Sigmoid colon (tissue), 7 donors: ENCODE measurements around the gene DGCR2. TPM values are rescaled to one million over a fixed set of nuclear protein-coding genes. Genes with fewer than 3 reads are reported as not detected.
A peak's percentile ranks its signal among the peaks of the same experiment; 100 is the strongest.
"Not testable (repeated sequence)": the region's sequence is repeated elsewhere in the genome, so short reads cannot be mapped to it uniquely, and the experiment has no call there.

Experiments
- DNase-seq: peaks from one replicate; pipeline ENCODE4 v3.0.0-alpha.2; 2019
- H3K27ac ChIP-seq, 4 donors: fragments of 200-600 bp; sonication (generic); one replicate each; pipeline ENCODE4 v1.5.1; 2016 to 2019; ENCODE audit warnings: mild to moderate bottlenecking in 1 of 4
- H3K27me3 ChIP-seq, 3 donors: fragments of 200-600 bp; sonication (generic); one replicate each; pipeline ENCODE4 v1.5.1; 2019; ENCODE audit warnings: mild to moderate bottlenecking in 1 of 3
- H3K36me3 ChIP-seq, 4 donors: fragments of 200-600 bp; sonication (generic); one replicate each; pipeline ENCODE4 v1.5.1; 2016 to 2019
- H3K4me1 ChIP-seq, 4 donors: fragments of 200-600 bp; sonication (generic); one replicate each; pipeline ENCODE4 v1.5.1; 2017 to 2019
- H3K4me3 ChIP-seq, 4 donors: fragments of 200-600 bp; sonication (generic); one replicate each; pipeline ENCODE4 v1.5.1; 2017 to 2019; ENCODE audit warnings: mild to moderate bottlenecking in 2 of 4, moderate library complexity in 1 of 4
- H3K9me3 ChIP-seq, 4 donors: fragments of 200-600 bp in 3 of 4; sonication (generic) in 3 of 4; one replicate each; pipeline versions ENCODE4 v1.5.1 to v1.6.1; 2013 to 2019
- EP300 ChIP-seq, 4 donors: sonication (generic); formaldehyde crosslinking; IDR thresholded peaks; one replicate each; pipeline ENCODE4 v1.6.1; 2017; ENCODE audit warnings: antibody characterized with exemption in 4 of 4
- POLR2A ChIP-seq, 2 donors: fragments of 450-650 bp; IDR thresholded peaks; one replicate each; pipeline ENCODE4 v1.6.1; 2016; ENCODE audit warnings: antibody characterized with exemption in 2 of 2, mild to moderate bottlenecking in 2 of 2, moderate library complexity in 2 of 2
- POLR2AphosphoS5 ChIP-seq, 4 donors: sonication (generic); formaldehyde crosslinking; IDR thresholded peaks; one replicate each; pipeline ENCODE4 v1.6.1; 2017; ENCODE audit warnings: antibody characterized with exemption in 4 of 4
- WGBS, 2 donors: extraction: QIAGEN DNeasy Blood & Tissue Kit; methylation state at CpG; one replicate each; pipeline ENCODE4 v1.1.7; 2013; 5-methylcytosine and 5-hydroxymethylcytosine counted together
- intact Hi-C: fragments of 100-400 bp; cut with DNase I; formaldehyde crosslinking; loops from one replicate; pipeline ENCODE4 v1.15.1; 2023
- polyA plus RNA-seq, 3 donors: library from polyadenylated mRNA; stranded (reverse); fragments of 200-250 nt; gene quantifications; one replicate each; pipeline ENCODE4 v1.2.3, GENCODE V29; 2013
- total RNA-seq, 4 donors: library from RNA; depleted of rRNA; stranded (reverse); fragments of >200 nt; gene quantifications; one replicate each; pipeline ENCODE4 v1.1.0, GENCODE V29; 2016
- TF ChIP-seq, protein P1 (sequence below), 4 experiments: fragments of 450-650 bp in 3 of 4; fragments of 200-600 bp in 1 of 4; IDR thresholded peaks; one replicate each; pipeline ENCODE4 v1.5.1; 2016 to 2019; ENCODE audit warnings: antibody characterized with exemption in 4 of 4, mild to moderate bottlenecking in 3 of 4, moderate library complexity in 2 of 4
- donor health status: healthy with polysubstance abuse.
- donor health status: Bipolar disorder and iron deficiency.
- donor health status: healthy.

DGCR2 gene
- total and polyA plus RNA-seq, 7 donors = 7.2 to 68.7 (median 31.5) TPM

DNA sequence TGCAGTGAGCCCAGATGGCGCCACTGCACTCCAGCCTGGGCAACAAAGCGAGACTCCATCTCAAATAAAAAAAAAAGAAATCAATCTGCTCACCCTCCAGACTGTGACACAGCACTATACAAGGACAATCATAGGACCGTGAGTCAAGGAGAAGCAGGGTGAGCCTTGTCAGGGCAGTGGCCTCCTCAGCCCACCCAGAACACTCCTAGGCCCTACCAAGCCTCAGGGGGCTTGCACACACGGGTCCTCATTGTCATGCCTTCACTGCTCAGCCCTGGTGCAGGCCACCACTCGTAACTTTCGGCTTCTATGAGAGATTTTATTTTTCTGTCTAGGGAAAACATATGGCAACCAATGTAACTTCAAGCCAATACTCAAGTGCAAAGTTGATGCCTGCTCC, 35.8 kb downstream of the DGCR2 start:
- no peaks in the 10 kb centered on the region for H3K9me3 ChIP-seq
- TF ChIP-seq EP300 (IDR thresholded peaks at IDR 0.05) (no peak), POLR2A (IDR thresholded peaks at IDR 0.05) (no peak), POLR2AphosphoS5 (IDR thresholded peaks at IDR 0.05) (no peak)
- TF ChIP-seq, protein P1, sequence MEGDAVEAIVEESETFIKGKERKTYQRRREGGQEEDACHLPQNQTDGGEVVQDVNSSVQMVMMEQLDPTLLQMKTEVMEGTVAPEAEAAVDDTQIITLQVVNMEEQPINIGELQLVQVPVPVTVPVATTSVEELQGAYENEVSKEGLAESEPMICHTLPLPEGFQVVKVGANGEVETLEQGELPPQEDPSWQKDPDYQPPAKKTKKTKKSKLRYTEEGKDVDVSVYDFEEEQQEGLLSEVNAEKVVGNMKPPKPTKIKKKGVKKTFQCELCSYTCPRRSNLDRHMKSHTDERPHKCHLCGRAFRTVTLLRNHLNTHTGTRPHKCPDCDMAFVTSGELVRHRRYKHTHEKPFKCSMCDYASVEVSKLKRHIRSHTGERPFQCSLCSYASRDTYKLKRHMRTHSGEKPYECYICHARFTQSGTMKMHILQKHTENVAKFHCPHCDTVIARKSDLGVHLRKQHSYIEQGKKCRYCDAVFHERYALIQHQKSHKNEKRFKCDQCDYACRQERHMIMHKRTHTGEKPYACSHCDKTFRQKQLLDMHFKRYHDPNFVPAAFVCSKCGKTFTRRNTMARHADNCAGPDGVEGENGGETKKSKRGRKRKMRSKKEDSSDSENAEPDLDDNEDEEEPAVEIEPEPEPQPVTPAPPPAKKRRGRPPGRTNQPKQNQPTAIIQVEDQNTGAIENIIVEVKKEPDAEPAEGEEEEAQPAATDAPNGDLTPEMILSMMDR (IDR thresholded peaks at IDR 0.05) = no peak
- 90 to 96% methylated on average over 6 of the region's 6 CpGs for WGBS, 2 donors
- peaks cover 0 to 7% (median 2%) of the 10 kb centered on the region in 4 donors for H3K4me1 ChIP-seq
- no peaks in the 10 kb centered on the region for H3K27me3 ChIP-seq
- DNase-seq = peak; percentile 21
- intact Hi-C loops = no loop called here
- peaks cover 0 to 26% (median 6%) of the 10 kb centered on the region in 4 donors for H3K36me3 ChIP-seq
- H3K27ac ChIP-seq = peak overlapping the region in 1 of 4 donors; percentile 6
- H3K4me3 ChIP-seq = no peak overlapping the region

DNA sequence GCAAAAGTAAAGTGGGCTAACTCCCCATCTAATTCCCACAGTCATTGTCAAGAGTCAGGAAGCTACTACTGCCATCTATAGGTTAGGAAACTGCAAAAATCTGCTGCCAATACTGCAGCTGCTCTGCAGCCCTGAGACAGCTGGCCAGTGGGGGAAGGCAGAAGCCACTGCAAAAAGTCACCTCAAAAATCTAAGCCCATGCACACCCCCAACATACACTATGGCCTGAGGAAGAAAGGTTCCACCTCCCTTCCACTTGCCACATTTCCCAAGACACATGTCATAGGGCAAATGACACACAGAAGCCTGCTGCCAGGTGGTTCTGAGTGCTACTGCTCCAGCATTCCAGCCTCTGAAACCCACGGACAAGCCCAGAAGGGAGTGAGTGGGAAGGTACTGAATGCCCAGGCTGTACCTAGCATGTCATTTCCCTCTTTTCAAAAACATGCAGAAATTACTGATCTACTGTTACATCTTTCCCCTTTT, 36.9 kb downstream of the DGCR2 start:
- no peaks in the 10 kb centered on the region for H3K9me3 ChIP-seq
- 55 to 81% methylated on average over 1 of the region's 1 CpG for WGBS, 2 donors
- peaks cover 0 to 37% (median 6%) of the 10 kb centered on the region in 4 donors for H3K36me3 ChIP-seq
- H3K27ac ChIP-seq = no peak overlapping the region
- no peaks in the 10 kb centered on the region for H3K27me3 ChIP-seq
- TF ChIP-seq POLR2A (IDR thresholded peaks at IDR 0.05) (no peak), EP300 (IDR thresholded peaks at IDR 0.05) (no peak), POLR2AphosphoS5 (IDR thresholded peaks at IDR 0.05) (no peak)
- TF ChIP-seq, protein P1 (IDR thresholded peaks at IDR 0.05) = no peak
- H3K4me1 ChIP-seq = peaks cover 0 to 7% (median 2%) of the 10 kb centered on the region in 4 donors
- intact Hi-C loops = no loop called here
- no peak overlapping the region for H3K4me3 ChIP-seq
- DNase-seq = peak; percentile 30

DNA sequence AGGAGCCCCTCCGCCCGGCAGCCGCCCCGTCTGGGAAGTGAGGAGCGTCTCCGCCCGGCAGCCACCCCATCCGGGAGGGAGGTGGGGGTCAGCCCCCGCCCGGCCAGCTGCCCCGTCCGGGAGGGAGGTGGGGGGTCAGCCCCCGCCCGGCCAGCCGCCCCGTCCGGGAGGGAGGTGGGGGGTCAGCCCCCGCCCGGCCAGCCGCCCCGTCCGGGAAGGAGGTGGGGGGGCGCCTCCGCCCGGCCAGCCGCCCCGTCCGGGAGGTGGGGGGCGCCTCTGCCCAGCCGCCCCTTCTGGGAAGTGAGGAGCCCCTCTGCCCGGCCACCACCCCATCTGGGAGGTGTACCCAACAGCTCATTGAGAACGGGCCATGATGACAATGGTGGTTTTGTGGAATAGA, 37.6 kb downstream of the DGCR2 start:
- DNase-seq, H3K9me3 ChIP-seq, H3K27ac ChIP-seq, H3K4me3 ChIP-seq, H3K4me1 ChIP-seq, intact Hi-C loops, H3K27me3 ChIP-seq: not testable (repeated sequence)
- WGBS, 2 donors = 95 to 96% methylated on average over 18 to 32 of the region's 32 CpGs
- H3K36me3 ChIP-seq = peaks cover 0 to 43% (median 7%) of the 10 kb centered on the region in 4 donors

DNA sequence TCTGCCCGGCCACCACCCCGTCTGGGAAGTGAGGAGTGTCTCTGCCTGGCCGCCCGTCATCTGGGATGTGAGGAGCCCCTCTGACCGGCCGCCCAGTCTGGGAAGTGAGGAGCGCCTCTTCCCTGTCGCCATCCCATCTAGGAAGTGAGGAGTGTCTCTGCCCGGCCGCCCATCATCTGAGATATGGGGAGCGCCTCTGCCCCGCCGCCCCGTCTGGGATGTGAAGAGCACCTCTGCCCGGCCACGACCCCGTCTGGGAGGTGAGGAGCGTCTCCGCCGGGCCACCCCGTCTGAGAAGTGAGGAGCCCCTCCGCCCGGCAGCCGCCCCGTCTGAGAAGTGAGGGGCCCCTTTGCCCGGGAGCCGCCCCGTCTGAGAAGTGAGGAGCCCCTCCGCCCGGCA, 38.1 kb downstream of the DGCR2 start:
- 88 to 97% methylated on average over 30 of the region's 30 CpGs for WGBS, 2 donors
- H3K4me1 ChIP-seq, H3K9me3 ChIP-seq, H3K4me3 ChIP-seq, intact Hi-C loops, H3K27ac ChIP-seq, H3K27me3 ChIP-seq: not testable (repeated sequence)
- H3K36me3 ChIP-seq = peaks cover 0 to 42% (median 8%) of the 10 kb centered on the region in 4 donors
- peak; percentile 40 for DNase-seq

DNA sequence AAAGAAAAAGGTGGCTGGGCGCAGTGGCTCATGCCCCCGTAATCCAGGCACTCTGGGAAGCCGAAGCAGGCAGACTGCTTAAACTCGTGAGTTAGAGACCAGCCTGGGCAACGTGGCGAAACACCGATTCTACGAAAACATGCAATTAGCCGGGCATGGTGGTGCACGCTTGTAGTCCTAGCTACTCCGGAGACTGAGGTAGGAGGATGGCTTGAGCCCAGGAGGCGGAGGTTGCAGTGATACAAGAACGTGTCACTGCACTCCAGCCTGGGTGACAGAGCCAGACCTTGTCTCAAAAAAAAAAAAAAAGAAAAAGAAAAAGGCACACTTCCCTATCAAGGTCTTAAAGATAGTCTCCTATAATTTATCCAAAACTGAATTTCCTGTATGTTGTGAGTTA, 39.4 kb downstream of the DGCR2 start:
- 86 to 97% methylated on average over 13 of the region's 13 CpGs for whole genome bisulfite sequencing, 2 donors
- peaks cover 0 to 29% (median 2%) of the 10 kb centered on the region in 4 donors for H3K36me3 ChIP-seq
- no peaks in the 10 kb centered on the region for H3K27me3 ChIP-seq
- no peak overlapping the region for H3K27ac ChIP-seq
- H3K9me3 ChIP-seq = no peaks in the 10 kb centered on the region
- peak; percentile 52 for DNase-seq
- H3K4me3 ChIP-seq = no peak overlapping the region
- H3K4me1 ChIP-seq = peaks cover 0 to 7% (median 2%) of the 10 kb centered on the region in 4 donors
- intact Hi-C loops = no loop called here
- TF ChIP-seq, protein P1 (IDR thresholded peaks at IDR 0.05) = no peak
- no peak for TF ChIP-seq POLR2A (IDR thresholded peaks at IDR 0.05)
- TF ChIP-seq EP300 (IDR thresholded peaks at IDR 0.05) = no peak
- no peak for TF ChIP-seq POLR2AphosphoS5 (IDR thresholded peaks at IDR 0.05)

DNA sequence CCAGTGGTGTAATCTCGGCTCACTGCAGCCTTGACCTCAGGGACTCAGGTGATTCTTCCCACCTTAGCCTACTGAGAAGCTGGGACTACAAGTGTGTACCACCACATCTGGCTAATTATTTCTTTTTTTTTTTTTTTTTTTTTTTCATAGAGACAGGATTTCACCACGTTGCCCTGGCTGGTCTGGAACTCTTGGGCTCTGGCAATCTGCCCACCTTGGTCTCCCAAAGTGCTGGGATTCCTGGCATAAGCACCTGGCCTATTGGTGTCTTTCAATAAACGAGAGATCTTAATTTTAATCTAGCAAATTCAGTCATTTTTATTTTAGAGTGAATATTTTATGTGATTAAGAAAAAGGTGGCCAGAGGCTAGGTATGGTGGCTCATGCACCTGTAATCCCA, 40.1 kb downstream of the DGCR2 start:
- peaks cover 0 to 7% (median 2%) of the 10 kb centered on the region in 4 donors for H3K4me1 ChIP-seq
- H3K27ac ChIP-seq = no peak overlapping the region
- no peak for DNase-seq
- 72 to 84% methylated on average over 3 of the region's 3 CpGs for WGBS, 2 donors
- H3K4me3 ChIP-seq = no peak overlapping the region
- no peak for TF ChIP-seq POLR2A (IDR thresholded peaks at IDR 0.05)
- TF ChIP-seq EP300 (IDR thresholded peaks at IDR 0.05) = no peak
- TF ChIP-seq, protein P1 (IDR thresholded peaks at IDR 0.05) = no peak
- no peak for TF ChIP-seq POLR2AphosphoS5 (IDR thresholded peaks at IDR 0.05)
- peaks cover 0 to 28% (median 2%) of the 10 kb centered on the region in 4 donors for H3K36me3 ChIP-seq
- H3K27me3 ChIP-seq = no peaks in the 10 kb centered on the region
- no peaks in the 10 kb centered on the region for H3K9me3 ChIP-seq
- intact Hi-C loops = no loop called here
